OCI-LY3 (cell line): ENCODE measurements around the gene NCAPD3.

ENCODE experiments used
- H2AFZ ChIP-seq: fragments of 200-600, 300-600 bp; shearing (Covaris generic); 2 replicates; pipeline ENCODE4 v1.6.0; 2014; ENCODE audit warnings: antibody characterized with exemption, low read depth, low read length
- H3K27ac ChIP-seq: fragments of 200-600, 300-600 bp; sonication (generic); 2 replicates; pipeline ENCODE4 v1.5.1; 2014; ENCODE audit warnings: mild to moderate bottlenecking, low read length, moderate library complexity, mixed read lengths
- H3K27me3 ChIP-seq: fragments of 200-600, 300-600 bp; sonication (generic); 2 replicates; pipeline ENCODE4 v1.6.1; 2014; ENCODE audit warnings: low read depth, low read length, mixed read lengths
- H3K36me3 ChIP-seq: fragments of 200-600, 300-600 bp; sonication (generic); replicated peaks from 2 replicates; pipeline ENCODE3; 2014; ENCODE audit warnings: low read depth, low read length, mixed read lengths
- H3K4me1 ChIP-seq: fragments of 300-600, 200-600 bp; sonication (generic); 2 replicates; pipeline ENCODE4 v1.6.1; 2014; ENCODE audit warnings: low read length, mixed read lengths
- H3K4me2 ChIP-seq: fragments of 200-600, 300-600 bp; sonication (generic); 2 replicates; pipeline ENCODE4 v1.6.1; 2014; ENCODE audit warnings: low read length, mixed read lengths
- H3K4me3 ChIP-seq: fragments of 300-600, 200-600 bp; sonication (generic); 2 replicates; pipeline ENCODE4 v1.5.1; 2014; ENCODE audit warnings: antibody characterized with exemption, mild to moderate bottlenecking, low read length, moderate library complexity
- H3K79me2 ChIP-seq: fragments of 300-600, 200-600 bp; shearing (Covaris generic); 2 replicates; pipeline ENCODE4 v1.6.1; 2014; ENCODE audit warnings: mild to moderate bottlenecking, low read length, mixed read lengths
- H3K9ac ChIP-seq: fragments of 300-600, 200-600 bp; shearing (Covaris generic); 2 replicates; pipeline ENCODE4 v1.6.0; 2014; ENCODE audit warnings: mild to moderate bottlenecking, low read length, moderate library complexity
- H3K9me3 ChIP-seq: fragments of 200-600, 300-600 bp; shearing (Covaris generic); 2 replicates; pipeline ENCODE4 v1.6.1; 2014; ENCODE audit warnings: low read length, mixed read lengths; ENCODE audit not compliant: insufficient read depth
- H4K20me1 ChIP-seq: fragments of 200-600, 300-600 bp; sonication (generic); 2 replicates; pipeline ENCODE4 v1.6.1; 2016; ENCODE audit warnings: low read length, mixed read lengths; ENCODE audit not compliant: insufficient read depth
- CTCF ChIP-seq: fragments of 200-600, 300-600 bp; sonication (generic); IDR thresholded peaks from 2 replicates; pipeline ENCODE4 v1.5.1; 2014; ENCODE audit warnings: antibody characterized with exemption, low read length, low read depth
- EZH2phosphoT487 ChIP-seq: fragments of 200-600 bp; shearing (Covaris generic); IDR thresholded peaks from 2 replicates; pipeline ENCODE4 v1.6.1; 2018; ENCODE audit warnings: antibody characterized with exemption, mixed run types, low read depth

Gene NCAPD3

GRCh38 chr11:134242376-134242775 is 18.6 kb upstream of the NCAPD3 start:
- Histone ChIP-seq H3K4me1 (no peaks in the 10 kb centered on the region), H3K4me2 (no peak overlapping the region), H3K9ac (no peak overlapping the region), H4K20me1 (0 out of 2 replicates have a peak, but pooled peaks cover 5% of the 10 kb centered on the region), H3K36me3 (peaks cover 20% of the 10 kb centered on the region), H3K9me3 (no peaks in the 10 kb centered on the region), H3K4me3 (no peak overlapping the region), H3K79me2 (no peaks in the 10 kb centered on the region), H3K27ac (no peak overlapping the region), H3K27me3 (no peaks in the 10 kb centered on the region), H2AFZ (no peak overlapping the region)
- TF ChIP-seq CTCF (no peak), EZH2phosphoT487 (no peak)

GRCh38 chr11:134240592-134240991 is 16.8 kb upstream of the NCAPD3 start:
- H3K27me3 ChIP-seq = no peaks in the 10 kb centered on the region
- no peaks in the 10 kb centered on the region for H3K9me3 ChIP-seq
- no peaks in the 10 kb centered on the region for H3K4me1 ChIP-seq
- H3K4me2 ChIP-seq = no peak overlapping the region
- TF ChIP-seq CTCF (no peak), EZH2phosphoT487 (no peak)
- H3K36me3 ChIP-seq = peaks cover 19% of the 10 kb centered on the region
- 0 out of 2 replicates have a peak, but pooled peaks cover 5% of the 10 kb centered on the region for H4K20me1 ChIP-seq
- H3K4me3 ChIP-seq = no peak overlapping the region
- no peak overlapping the region for H3K9ac ChIP-seq
- H3K79me2 ChIP-seq = no peaks in the 10 kb centered on the region
- H2AFZ ChIP-seq = no peak overlapping the region
- no peak overlapping the region for H3K27ac ChIP-seq

DNA sequence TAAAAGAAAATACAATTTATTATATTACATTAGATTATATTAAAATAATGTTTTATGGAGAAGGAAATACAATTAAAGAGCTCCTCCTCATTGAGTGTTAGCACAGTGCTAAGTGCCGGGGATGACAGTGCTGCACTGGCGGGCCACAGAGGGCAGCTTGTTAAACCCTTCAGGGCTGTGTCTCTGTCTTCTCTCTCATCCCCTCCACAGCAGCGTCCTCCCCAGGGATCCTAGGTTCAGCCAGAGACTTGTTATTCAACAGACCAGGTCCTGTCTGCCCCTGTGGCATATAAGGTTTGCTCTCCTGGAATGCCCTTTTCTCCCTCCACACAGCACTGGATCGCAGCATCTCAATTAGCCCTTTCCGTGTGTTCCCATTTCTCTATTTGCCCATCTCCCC is 15.2 kb upstream of the NCAPD3 start:
- TF ChIP-seq EZH2phosphoT487 = no peak
- TF ChIP-seq CTCF = no peak
- H3K9me3 ChIP-seq = no peaks in the 10 kb centered on the region
- no peak overlapping the region for H2AFZ ChIP-seq
- no peaks in the 10 kb centered on the region for H3K27me3 ChIP-seq
- peaks cover 9% of the 10 kb centered on the region for H4K20me1 ChIP-seq
- no peak overlapping the region for H3K4me2 ChIP-seq
- no peak overlapping the region for H3K27ac ChIP-seq
- no peak overlapping the region for H3K9ac ChIP-seq
- H3K4me1 ChIP-seq = no peaks in the 10 kb centered on the region
- H3K36me3 ChIP-seq = peaks cover 15% of the 10 kb centered on the region
- H3K79me2 ChIP-seq = no peaks in the 10 kb centered on the region
- H3K4me3 ChIP-seq = no peak overlapping the region

- H3K9ac ChIP-seq = no peak overlapping the region
- peaks cover 17% of the 10 kb centered on the region for H4K20me1 ChIP-seq
- H2AFZ ChIP-seq = no peak overlapping the region
- peaks cover 9% of the 10 kb centered on the region for H3K36me3 ChIP-seq
- no peak overlapping the region for H3K4me3 ChIP-seq
- TF ChIP-seq EZH2phosphoT487 (no peak), CTCF (no peak)
- H3K9me3 ChIP-seq = no peaks in the 10 kb centered on the region
- no peaks in the 10 kb centered on the region for H3K4me1 ChIP-seq
- H3K79me2 ChIP-seq = no peaks in the 10 kb centered on the region
- no peak overlapping the region for H3K27ac ChIP-seq
- H3K4me2 ChIP-seq = no peak overlapping the region
- H3K27me3 ChIP-seq = no peaks in the 10 kb centered on the region
Observed at GRCh38 chr11:134237557-134237922, 13.8 kb upstream of the NCAPD3 start.
